HG03159 (cell line): Measurements from ENCODE around the gene TMEM91.
A peak's percentile ranks its signal among the peaks of the same experiment; 100 is the strongest.
"Not testable (repeated sequence)": the region's sequence is repeated elsewhere in the genome, so short reads cannot be mapped to it uniquely, and the experiment has no call there.

Source experiments
- ATAC-seq: cut with Tn5 transposase; IDR thresholded peaks from one replicate; pipeline ENCODE4 v1.9.1; 2021; ENCODE audit warnings: mild to moderate bottlenecking, moderate library complexity; ENCODE audit not compliant: unreplicated experiment

TMEM91 gene

DNA sequence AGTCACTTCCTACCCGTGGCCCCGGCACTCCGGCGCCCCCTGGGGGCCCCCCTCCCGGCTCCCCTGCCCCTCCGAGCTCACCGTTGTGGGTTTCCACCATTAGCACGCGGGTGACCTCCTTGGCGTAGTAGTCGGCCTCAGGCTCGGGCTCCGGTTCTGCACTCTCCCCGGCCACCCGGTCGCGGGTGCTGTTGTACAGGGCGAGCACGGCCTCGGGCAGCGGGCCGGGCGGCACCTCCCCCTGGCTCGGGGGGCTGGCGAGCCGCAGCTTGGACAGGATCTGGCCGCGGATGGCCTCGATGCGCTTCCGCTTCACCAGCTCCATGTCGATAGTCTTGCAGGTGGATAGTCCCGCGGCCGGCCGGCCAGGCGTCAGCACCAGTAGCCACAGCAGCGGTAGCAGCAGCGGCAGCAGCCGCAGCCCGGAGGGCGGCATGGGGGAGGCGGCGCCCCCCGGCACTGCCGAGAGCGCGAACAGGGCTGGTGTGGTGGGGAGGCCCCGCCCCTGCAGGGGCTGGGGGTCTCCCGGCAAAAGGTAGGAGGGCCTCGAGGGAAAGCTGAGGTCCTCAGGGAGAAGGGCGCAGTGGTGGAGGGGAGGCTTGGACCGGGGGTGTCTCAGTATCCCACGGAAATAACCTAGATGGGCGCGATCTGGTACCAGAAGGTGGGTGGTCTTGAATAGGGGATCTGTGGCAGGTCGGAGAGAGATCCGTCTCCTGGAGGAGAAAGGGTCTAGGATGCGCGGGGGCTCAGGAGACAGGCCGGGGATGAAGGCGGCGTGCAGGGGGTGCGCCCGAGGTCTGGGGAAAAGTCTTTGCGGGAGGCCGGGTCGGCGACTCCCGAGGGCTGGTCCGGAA is 23.5 kb upstream of the TMEM91 start:
- ATAC-seq, result no peak

DNA sequence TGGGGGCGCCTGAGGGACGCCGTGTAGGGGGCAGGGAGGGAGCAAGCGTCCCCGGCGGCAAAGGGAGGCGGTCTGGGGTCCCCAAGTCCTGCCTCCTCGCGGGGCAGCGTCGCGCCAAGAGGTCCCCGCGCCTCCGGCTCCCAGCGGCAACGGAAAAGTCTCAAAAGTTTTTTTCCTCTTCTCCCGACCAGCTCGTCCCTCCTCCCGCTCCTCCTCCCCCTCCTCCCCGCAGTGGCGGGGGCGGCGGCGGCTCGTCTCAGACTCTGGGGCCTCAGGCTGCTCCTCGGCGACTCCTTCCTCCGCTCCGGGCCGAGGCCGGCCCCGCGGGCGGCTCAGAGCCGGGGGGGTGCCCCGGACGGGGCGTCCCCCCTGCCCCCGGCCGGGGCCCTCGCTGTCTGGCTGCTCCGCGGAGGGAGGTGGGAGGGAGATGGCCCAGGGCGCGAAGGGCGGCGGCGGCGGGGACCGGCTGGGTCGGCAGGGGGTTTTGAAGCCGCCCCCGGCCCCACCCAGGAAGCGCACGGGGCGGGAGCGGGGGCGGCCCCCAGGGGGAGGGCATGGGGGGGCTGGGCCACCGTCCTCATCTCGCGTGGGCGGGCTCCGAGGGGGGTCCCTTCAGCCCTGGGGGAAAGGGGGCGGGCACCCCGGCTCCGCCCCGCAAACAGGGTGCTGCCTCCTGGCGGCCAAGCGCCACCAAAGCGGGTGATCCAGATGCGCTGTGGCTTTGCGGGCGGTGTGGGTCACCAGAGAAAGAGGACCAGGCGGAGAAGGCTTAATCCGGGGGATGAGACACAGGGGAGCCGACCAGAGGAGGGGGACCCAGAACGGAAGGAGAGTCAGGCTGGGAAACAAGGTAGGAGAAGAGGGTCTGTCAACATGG is 22.6 kb upstream of the TMEM91 start, which contains the start of gene TGFB1:
Gene TGFB1 (minus strand): TSS at position 457 of the 877 bp plus-strand sequence. CDS start 878 bp downstream, outside the sequence.
- ATAC-seq, result peak; percentile 50

DNA sequence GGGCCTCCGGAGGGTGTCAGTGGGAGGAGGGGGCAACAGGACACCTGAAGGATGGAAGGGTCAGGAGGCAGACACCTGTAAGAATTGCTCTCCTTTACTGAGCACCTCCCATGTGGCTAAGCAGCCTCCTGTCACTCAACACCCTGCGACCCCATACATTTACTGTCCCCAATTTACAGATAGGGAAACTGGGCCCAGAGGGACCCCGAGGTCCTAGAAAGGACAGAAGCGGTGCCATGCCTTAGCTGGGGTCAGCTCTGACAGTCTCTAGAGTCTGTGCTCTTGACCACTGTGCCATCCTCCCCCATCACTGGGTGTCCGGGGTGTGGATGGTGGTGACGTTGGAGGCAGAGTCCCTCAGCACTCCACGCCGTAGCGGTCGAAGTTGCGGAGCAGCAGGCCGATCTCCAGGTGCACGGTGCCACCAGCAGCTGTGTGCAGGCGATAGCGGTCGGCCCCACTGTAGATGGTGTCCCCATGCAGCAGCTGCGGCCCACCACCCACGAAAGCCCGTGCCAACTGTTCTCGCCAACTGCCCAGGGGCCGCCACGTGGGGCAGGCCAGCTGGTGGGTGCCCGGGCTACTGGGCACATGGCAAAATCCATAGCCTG is 21.9 kb upstream of the TMEM91 start:
- no peak for ATAC-seq

DNA sequence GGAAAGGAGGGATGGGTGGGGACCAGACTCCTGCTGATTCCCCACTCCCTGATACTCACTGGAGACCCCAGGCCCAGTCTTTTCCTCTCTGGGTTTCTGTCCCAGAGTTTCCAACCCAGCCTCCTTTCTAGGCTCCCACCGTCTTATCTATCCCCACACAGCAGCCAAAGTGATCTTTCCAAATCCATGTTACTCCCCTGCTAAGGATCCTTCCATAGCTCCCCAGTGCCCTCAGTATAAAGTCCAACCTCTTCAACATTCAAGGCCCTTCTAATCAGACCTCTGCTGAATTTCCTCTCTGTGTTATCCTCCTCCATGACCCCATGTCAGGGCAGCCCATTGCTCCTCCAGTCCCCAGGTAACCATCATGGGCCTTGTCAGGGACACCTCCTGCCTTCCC is 21.3 kb upstream of the TMEM91 start:
- no peak for ATAC-seq

DNA sequence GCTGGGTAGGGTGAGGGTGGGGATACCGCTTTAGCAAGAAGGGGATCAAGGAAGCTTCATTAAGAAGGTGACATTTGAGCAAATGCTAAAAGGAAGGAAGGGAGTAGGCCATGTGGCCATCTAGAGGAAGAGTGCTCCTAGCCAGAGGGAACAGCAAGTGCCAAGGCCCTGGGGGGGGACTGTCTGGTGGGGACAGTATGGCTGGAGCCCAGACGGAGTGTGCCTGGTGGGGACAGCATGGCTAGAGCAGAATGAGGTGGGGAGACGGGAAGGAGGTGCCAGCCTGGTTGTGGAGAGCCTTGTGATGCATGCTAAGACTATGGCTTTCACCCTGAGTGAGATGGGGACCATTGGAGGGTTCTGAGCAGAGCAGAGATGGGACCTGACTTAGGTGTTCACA is 20.5 kb upstream of the TMEM91 start:
- ATAC-seq, result no peak

DNA sequence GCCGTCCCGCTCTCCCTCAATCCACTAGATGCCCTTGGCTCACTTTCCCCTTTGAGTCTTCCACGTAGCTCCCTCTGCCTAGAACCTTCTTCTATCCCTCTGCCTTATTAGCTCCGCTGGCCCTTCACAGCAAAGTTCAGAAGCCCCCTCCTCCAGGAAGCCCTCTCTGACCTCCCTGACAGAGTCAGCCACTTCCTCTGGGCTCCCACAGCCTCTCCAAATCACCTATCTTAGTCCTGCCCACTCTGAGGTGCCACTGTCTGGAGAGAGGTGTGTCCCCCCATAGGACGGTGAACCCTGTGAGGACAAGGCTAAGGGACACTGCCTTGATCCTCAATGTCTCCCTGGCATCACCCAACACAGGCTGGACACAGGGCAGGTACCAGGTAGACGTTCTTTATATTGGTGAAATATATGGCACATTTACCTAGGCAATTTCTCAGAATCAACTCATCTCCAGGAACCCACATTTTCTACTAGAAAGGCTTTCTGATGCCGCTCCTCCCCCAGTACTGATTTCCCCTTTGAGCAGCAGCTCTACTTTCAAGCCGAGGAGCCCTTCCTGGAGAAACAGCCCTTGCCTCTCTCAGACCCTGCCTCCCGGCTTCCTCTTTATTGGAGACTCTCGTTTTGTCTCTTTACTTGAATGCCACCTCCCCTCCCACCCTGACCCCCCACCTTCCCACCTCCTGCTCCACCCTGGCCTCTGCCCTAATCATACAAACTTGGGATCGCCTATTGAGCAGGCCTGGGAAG is 19.2 kb upstream of the TMEM91 start:
- no peak for ATAC-seq

DNA sequence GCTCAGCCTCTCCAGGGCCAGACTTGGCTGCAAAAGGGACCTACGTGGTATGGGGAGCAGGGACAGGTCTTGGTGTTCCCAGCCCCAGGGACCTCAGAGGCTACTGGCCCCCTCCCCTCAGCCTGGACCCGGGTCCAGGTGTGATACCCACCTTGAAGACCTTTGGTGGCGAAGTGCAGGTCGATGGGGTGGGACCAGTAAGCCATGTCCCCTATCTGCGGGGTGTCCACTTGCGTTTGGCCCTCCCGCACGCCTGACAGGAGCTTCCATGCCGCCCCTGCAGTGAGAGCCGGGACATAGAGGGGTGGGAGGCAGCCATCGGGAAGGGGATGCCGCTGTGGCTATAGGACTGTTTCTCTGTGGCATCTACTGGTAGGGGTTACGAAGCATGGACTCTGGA is 18.6 kb upstream of the TMEM91 start:
- ATAC-seq, result no peak

DNA sequence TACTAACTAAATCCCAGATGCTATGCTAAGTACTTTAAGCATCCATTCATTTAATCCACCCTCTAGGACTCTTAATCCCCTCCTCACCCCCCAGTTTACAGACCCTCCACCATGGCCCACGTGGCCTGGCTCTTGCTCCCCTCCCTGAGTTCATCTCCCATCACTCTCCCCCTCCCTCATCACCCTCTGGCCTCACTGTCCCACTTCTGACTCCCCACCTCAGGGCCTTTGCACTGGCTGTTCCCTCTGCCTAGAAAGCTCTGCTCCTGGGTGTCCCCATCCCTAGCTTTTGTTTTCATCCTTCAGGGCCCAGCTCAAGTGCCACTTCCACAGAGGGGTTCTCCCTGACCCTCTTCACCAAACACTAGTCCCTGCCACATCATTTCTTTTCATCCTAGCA is 16.6 kb upstream of the TMEM91 start:
- no peak for ATAC-seq

DNA sequence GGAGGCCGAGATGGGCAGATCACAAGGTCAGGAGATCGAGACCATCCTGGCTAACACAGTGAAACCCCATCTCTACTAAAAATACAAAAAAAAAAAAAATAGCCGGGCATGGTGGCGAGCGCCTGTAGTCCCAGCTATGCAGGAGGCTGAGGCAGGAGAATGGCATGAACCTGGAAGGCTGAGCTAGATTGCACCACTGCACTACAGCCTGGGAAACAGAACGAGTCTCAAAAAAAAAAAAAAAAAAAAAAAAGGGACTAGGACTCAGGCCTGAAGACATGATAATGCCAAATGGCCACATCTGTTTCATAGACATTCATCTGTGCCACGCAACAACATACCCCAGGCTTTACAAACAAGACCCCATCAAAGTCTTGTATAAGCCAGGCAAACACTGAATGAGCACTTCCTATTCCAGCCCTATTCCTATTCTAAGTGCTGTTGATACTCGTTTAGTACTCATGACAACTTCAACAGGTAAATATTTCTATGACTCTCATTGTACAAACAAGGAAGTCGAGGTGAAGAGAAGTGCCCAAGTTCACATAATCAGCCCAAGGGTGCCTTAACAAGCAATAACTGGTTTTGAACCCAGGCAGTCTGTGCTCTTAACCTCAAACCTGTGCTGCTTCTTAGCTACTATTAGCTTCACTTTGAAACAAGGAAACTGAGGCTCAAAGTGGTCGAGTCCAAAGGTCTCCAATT is 14.0 kb upstream of the TMEM91 start:
- no peak for ATAC-seq

DNA sequence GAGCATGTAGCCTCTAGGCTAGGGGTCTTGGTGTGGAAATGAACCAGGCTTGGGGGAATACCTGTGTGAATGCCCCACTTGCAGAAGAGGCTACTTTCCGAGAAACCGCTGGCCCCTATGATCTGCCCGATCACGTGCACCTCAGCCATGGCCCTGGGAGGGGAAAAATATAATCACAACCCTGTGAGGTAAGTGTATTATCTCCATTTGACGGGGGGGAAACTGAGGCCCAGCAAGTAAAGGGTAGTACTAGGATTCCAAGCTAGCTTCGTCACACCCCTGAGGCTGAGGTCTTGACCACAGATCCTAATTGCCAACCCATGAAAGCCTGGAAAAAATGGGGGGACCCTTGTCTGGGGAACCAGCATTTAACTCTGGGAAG is 13.0 kb upstream of the TMEM91 start:
- no peak for ATAC-seq

DNA sequence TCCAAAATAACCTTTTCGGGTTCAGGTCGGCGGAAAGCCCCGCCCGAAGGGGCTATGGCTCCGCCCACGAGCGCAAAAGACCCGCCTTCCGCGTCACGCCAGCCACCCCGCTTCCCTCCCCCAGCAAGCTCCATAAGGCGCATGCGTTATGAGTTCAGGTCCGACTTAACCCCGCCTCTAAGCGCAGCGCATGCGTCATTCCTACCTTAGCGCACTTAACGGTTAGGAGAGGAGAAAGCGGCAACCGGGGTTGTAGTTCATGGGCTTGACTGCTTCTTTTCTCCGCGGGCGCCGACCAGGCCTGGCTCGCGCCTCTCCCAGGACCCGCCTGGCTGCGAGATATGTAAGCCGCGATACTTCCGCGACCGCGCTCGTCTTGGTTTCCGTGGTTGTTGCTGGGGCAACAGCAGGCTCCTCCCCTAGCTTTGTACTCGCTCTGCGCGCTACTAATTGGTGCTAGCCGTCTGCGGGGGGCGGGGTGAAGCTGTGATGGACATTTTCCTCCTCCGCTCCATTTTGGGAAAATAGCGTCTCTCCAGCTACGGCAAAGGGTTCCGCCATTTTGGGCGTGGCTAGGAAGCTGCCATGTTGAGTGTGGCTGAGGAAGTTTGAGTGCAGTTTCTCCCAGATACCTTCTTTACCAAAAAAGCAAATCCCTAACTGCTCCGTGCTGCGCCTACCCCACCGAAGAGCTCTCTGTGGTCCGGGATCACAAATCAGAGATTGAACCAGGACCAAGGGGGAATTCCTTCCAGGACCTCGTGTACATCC is 12.4 kb upstream of the TMEM91 start, which contains the start of gene B9D2:
Gene B9D2 (minus strand): TSS at position 397 of the 771 bp plus-strand sequence. CDS start 630 bp downstream, outside the sequence.
- peak; percentile 80 for ATAC-seq

DNA sequence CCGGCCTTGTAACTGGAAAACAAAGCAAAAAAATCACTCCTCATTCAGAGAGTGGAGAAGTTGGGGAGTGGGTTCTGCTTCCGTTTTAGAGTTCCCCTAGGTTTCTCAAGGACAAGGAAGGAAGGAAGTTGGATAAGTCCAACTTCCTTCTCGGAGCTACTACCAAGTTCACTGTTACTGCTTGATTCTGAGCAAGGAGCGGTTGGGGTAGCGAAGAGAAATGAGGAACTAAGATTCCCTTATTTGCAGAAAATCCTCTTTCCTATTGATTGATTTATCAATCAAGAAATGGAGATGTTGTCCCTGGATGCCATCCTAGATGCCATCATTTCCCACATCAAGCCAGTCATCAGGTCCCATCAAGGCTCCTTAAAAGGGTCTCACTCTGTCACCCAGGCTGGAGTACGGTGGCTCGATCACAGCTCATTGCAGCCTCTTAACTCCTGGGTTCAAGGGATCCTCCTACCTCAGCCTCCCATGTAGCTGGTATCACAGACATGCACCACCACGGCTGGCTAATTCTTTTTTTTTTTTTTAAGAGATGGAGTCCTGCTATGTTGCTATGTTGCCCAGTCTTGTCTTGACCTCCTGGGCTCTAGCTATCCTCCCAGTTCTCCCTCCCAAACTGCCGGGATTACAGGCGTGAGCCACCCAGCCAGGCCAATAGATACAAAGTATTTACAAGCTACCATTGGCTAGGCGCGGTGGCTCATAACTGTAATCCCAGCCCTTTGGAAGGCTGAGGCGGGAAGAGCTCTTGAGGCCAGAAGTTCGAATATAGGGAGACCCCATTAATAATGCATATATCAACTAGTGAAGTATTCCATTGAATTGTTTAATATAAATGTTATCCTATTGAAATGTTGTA is 11.6 kb upstream of the TMEM91 start:
- ATAC-seq, result no peak

DNA sequence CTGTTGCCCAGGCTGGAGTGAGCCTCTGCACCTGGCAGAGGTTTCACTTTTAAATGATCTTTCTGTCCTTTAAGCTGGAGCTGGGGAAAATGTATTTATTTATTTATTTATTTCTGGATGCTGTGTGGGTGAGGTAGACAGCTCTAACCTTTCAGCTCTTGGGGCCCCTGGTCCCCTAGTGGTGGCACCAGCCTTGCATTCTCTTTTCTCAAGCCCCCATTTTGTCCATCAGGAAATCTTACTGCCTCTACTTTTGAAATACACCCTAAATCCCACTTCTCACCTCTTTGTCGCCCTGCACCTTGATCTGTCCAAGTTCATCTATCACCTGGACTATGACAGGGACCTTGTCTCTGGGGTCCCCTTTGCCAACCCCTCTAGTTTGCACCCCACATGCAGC is 10.2 kb upstream of the TMEM91 start:
- ATAC-seq, result no peak

DNA sequence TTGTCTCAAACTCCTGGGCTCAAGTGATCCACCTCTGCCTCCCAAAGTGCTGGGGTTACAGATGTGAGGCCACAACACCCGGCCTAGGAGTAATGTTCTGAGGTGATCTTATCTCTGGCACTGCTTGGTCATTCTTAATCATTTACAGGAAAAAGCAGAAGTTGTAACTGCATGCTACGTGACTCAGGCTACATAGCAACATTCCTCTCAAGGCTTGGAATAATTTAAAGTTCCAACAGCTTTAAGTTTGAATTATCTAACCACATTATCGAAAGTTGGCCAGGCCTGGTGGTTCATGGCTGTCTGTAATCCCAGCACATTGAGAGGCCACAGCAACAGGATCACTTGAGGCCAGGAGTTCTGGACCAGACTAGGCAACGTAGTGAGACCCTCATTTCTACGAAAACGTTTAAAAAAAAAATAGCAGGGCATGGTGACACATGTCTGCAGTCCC is 8.5 kb upstream of the TMEM91 start:
- no peak for ATAC-seq

DNA sequence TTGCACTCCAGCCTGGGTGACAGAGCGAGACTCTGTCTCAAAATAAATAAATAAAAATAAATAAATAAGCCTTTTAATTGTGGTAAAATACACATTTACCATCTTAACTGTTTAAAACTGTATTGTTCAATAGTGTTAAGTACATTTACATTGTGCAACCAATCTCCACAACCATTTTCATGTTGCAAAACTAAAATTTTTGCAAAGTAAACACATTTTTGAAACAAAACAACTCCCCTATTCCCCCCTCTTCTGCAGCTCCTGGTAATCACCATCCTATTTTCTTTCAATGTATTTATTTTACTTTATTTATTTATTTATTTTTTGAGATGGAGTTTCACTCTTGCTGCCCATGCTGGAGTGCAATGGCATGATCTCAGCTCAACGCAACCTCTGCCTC is 6.6 kb upstream of the TMEM91 start:
- ATAC-seq, result no peak

DNA sequence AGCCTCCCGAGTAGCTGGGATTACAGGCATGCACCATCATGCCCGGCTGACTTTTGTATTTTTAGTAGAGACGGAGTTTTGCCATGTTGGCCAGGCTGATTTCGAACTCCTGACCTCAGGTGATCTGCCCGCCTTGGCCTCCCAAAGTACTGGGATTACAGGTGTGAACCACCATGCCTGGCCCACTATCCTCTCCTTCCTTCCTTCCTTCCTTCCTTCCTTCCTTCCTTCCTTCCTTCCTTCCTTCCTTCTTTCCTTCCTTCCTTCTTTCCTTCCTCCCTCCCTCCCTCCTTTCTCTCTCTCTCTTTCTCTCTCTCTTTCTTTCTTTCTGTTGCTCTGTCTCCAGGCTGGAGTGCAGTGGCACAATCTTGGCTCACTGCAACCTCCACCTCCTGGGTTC is 5.2 kb upstream of the TMEM91 start:
- not testable (repeated sequence) for ATAC-seq

DNA sequence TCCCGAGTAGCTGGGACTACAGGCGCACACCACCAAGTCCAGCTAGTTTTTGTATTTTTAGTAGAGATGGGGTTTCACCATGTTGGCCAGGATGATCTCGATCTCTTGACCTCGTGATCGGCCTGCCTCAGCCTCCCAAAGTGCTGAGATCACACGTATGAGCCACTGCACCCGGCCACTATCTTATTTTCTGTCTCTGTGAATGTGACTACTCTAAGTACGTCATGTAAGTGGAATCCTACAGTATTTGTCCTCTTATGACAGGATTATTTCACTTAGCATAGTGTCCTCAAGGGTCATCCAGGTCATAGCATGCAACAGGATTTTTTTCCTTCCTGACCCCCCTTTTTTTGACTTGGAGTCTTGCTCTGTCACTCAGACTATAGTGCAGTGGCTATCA is 4.8 kb upstream of the TMEM91 start:
- ATAC-seq, result no peak

DNA sequence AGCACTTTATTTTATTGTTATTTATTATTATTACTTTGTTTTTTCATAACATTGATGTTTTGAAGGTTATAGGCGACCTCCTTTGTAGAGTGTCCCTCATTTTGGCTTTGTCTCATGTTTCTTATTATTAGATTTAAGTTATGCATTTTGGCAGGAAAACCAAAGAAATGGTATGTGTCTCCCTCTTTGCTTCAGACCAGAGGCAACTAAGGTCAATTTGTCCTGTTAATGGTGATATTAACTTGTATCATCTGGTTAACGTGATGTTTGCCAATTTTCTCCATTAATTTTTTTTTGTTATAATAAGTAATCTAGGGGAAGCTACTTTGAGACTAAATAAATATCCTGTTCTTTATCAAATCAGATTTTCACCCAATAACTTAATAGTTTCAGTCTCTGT is 3.8 kb upstream of the TMEM91 start:
- no peak for ATAC-seq
